Endodermal cell (in vitro differentiated cells): ENCODE data around the gene GLG1. TPM values are rescaled to one million over a fixed set of nuclear protein-coding genes. Genes with fewer than 3 reads are reported as not detected.

ENCODE experiments used
- DNase-seq: peaks from one replicate; pipeline ENCODE4 v3.0.0-alpha.2; 2017
- H3K27ac ChIP-seq: 2 replicates; pipeline ENCODE4 v1.5.1; 2013; ENCODE audit warnings: mild to moderate bottlenecking, low read depth, low read length, moderate library complexity
- H3K27me3 ChIP-seq: 2 replicates; pipeline ENCODE4 v1.6.1; 2013; ENCODE audit warnings: mild to moderate bottlenecking, low read length, moderate library complexity; ENCODE audit not compliant: insufficient read depth, control insufficient read depth, poor library complexity, severe bottlenecking
- H3K36me3 ChIP-seq: 2 replicates; pipeline ENCODE4 v1.7.0; 2013; ENCODE audit warnings: mild to moderate bottlenecking, low read length, moderate library complexity; ENCODE audit not compliant: control insufficient read depth, insufficient read depth
- H3K4me1 ChIP-seq: one replicate; pipeline ENCODE4 v1.7.0; 2013; ENCODE audit warnings: low read length; ENCODE audit not compliant: control insufficient read depth, insufficient read depth
- H3K4me3 ChIP-seq: 2 replicates; pipeline ENCODE4 v1.5.1; 2013; ENCODE audit warnings: mild to moderate bottlenecking, low read length, moderate library complexity
- H3K9ac ChIP-seq: 2 replicates; pipeline ENCODE4 v1.6.1; 2013; ENCODE audit warnings: mild to moderate bottlenecking, low read length, moderate library complexity; ENCODE audit not compliant: poor library complexity, severe bottlenecking; ENCODE audit errors: extremely low read depth
- H3K9me3 ChIP-seq: 2 replicates; pipeline ENCODE4 v1.6.1; 2013; ENCODE audit warnings: mild to moderate bottlenecking, low read length, moderate library complexity; ENCODE audit not compliant: control insufficient read depth
- H3K27ac Mint-ChIP-seq: 2 replicates; pipeline ENCODE4 v1.8.0; 2020; ENCODE audit warnings: mixed read lengths
- H3K27me3 Mint-ChIP-seq: 2 replicates; pipeline ENCODE4 v1.8.0; 2021; ENCODE audit warnings: mild to moderate bottlenecking, mixed read lengths; ENCODE audit not compliant: insufficient read depth
- H3K36me3 Mint-ChIP-seq: 2 replicates; pipeline ENCODE4 v1.8.0; 2020; ENCODE audit warnings: low read depth, mixed read lengths
- H3K4me1 Mint-ChIP-seq: 2 replicates; pipeline ENCODE4 v1.8.0; 2020; ENCODE audit warnings: mixed read lengths
- H3K4me3 Mint-ChIP-seq: 2 replicates; pipeline ENCODE4 v1.8.0; 2020; ENCODE audit warnings: mild to moderate bottlenecking, moderate library complexity, mixed read lengths
- H3K9me3 Mint-ChIP-seq: 2 replicates; pipeline ENCODE4 v1.8.0; 2020; ENCODE audit warnings: mild to moderate bottlenecking, mixed read lengths
- WGBS, 2 experiments: methylation state at CpG; one replicate each; pipeline versions ENCODE4 v1.1.5 to v1.1.7; 2013; ENCODE audit warnings: missing lambda C conversion rate in 2 of 2, mixed read lengths in 1 of 2; ENCODE audit not compliant: insufficient coverage in 1 of 2, insufficient read length in 1 of 2; 5-methylcytosine and 5-hydroxymethylcytosine counted together
- total RNA-seq, 2 donors: library from RNA; stranded (reverse); fragmentation: NEBNext Ultra II Directional in 1 of 2; extraction: Animal tissue kit (Norgen Biotek cat#: 25700) in 1 of 2; gene quantifications; 2 replicates in 1 of 2; 3 replicates in 1 of 2; pipeline ENCODE4 v1.2.1, GENCODE V29; 2021
- TF ChIP-seq, protein P1 (sequence below): fragments of 200-600 bp; sonication (generic); conservative IDR thresholded peaks from 2 replicates; pipeline ENCODE4 v1.5.0; 2021; ENCODE audit warnings: antibody characterized with exemption, mild to moderate bottlenecking

Gene GLG1
- total RNA-seq, 2 donors from 2014 or later = 120 to 136 TPM

DNA sequence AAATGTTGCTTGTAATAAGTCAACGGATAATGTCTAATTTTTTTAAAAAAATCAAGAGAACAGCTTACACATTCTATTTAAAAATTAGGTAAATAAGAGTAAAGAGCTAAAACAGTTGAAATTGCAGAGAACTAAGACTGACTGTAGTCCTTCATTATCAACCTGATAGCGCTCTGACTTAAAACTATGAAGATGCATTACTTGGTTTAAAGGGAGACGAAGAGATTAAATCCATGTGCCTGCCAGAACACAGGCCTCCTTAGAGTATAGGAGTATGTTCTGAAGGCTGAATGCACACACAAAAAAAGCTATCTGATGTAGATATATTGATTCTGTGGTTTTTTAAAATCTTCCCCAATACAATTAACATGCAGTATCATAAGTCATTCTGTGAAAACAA is 28.5 kb downstream of the GLG1 start:
- no peaks in the 10 kb centered on the region for H3K9me3 Mint-ChIP-seq
- Histone ChIP-seq H3K36me3 (no peaks in the 10 kb centered on the region), H3K9me3 (no peaks in the 10 kb centered on the region), H3K27me3 (no peaks in the 10 kb centered on the region), H3K27ac (no peak overlapping the region), H3K4me1 (no peaks in the 10 kb centered on the region), H3K4me3 (no peak overlapping the region), H3K9ac (no peak overlapping the region)
- TF ChIP-seq, protein P1, sequence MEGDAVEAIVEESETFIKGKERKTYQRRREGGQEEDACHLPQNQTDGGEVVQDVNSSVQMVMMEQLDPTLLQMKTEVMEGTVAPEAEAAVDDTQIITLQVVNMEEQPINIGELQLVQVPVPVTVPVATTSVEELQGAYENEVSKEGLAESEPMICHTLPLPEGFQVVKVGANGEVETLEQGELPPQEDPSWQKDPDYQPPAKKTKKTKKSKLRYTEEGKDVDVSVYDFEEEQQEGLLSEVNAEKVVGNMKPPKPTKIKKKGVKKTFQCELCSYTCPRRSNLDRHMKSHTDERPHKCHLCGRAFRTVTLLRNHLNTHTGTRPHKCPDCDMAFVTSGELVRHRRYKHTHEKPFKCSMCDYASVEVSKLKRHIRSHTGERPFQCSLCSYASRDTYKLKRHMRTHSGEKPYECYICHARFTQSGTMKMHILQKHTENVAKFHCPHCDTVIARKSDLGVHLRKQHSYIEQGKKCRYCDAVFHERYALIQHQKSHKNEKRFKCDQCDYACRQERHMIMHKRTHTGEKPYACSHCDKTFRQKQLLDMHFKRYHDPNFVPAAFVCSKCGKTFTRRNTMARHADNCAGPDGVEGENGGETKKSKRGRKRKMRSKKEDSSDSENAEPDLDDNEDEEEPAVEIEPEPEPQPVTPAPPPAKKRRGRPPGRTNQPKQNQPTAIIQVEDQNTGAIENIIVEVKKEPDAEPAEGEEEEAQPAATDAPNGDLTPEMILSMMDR = no peak
- no peak overlapping the region for H3K4me3 Mint-ChIP-seq
- no peak for DNase-seq
- 98 to 100% methylated on average over 1 to 2 of the region's 3 CpGs for WGBS, 2 experiments
- H3K27me3 Mint-ChIP-seq = no peaks in the 10 kb centered on the region
- H3K4me1 Mint-ChIP-seq = peaks cover 9% of the 10 kb centered on the region
- no peak overlapping the region for H3K27ac Mint-ChIP-seq
- H3K36me3 Mint-ChIP-seq = peaks cover under 1% of the 10 kb centered on the region

DNA sequence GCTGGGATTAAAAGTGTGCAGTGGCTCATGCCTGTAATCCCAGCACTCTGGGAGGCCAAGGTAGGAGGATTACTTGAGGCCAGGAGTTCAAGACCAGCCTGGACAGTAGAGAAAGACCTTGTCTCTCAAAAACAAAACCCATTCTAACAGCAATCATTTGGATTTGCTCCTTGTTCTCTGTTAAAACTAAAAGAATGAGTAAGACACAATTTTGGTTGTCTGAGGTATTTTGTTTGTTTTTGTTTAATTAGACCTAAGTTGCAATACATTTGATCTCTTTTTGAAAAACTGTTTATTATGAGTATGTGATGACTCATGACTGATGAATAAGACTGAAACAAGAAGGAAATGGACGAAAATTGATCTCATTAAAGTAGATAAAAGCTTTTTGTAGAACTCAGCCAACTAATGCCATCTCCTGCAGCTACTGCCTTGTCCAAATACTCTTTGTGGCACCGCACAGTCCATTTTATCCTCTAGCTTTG is 29.0 kb downstream of the GLG1 start:
- Histone ChIP-seq H3K27me3 (no peaks in the 10 kb centered on the region), H3K9ac (no peak overlapping the region), H3K4me1 (no peaks in the 10 kb centered on the region), H3K27ac (no peak overlapping the region), H3K9me3 (no peaks in the 10 kb centered on the region), H3K36me3 (no peaks in the 10 kb centered on the region), H3K4me3 (no peak overlapping the region)
- Mint-ChIP-seq H3K4me3 (no peak overlapping the region), H3K4me1 (peaks cover 9% of the 10 kb centered on the region), H3K27me3 (no peaks in the 10 kb centered on the region), H3K9me3 (no peaks in the 10 kb centered on the region), H3K36me3 (no peaks in the 10 kb centered on the region), H3K27ac (peak overlapping the region; percentile 44)
- TF ChIP-seq, protein P1 = no peak
- WGBS, 2 experiments = 86 to 95% methylated on average over 1 to 2 of the region's 2 CpGs
- no peak for DNase-seq

DNA sequence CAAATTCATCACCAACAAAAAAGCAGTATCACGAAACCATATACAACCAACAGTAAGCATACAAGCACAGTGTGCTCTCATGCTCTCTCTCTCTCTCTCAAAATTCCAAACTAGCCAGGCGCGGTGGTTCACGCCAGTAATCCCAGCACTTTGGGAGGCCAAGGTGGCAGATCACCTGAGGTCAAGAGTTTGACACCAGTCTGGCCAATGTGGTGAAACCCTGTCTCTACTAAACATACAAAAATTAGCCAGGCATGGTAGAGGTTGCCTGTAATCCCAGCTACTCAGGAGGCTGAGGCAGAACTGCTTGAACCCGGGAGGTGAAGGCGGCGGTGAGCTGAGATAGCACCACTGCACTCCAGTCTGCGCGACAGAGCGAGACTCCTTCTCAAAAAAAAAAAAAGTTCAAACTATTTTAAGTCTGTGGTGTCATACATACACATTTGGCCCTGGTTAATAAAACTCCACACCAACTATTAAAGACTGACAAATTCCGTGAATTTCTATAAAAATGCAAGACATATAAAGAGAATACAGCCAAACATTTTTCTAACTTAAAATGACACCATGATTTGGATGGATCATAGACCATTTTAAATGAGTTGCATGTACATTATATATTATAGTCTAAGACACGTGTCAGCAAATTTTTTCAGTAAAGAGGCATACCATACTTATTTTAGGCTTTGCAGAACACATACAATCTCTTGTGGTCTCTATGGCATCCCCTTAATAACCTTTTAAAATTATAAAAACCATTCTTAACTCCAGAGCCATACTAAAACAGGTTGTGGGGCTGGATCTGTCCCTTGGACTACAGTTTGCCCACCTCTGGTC is 30.9 kb downstream of the GLG1 start:
- Histone ChIP-seq H3K27ac (no peak overlapping the region), H3K9ac (no peak overlapping the region), H3K36me3 (no peaks in the 10 kb centered on the region), H3K27me3 (no peaks in the 10 kb centered on the region), H3K4me3 (no peak overlapping the region), H3K9me3 (no peaks in the 10 kb centered on the region), H3K4me1 (no peaks in the 10 kb centered on the region)
- peak overlapping the region; percentile 30 for H3K27ac Mint-ChIP-seq
- H3K27me3 Mint-ChIP-seq = no peaks in the 10 kb centered on the region
- WGBS, 2 experiments = 95 to 98% methylated on average over 9 to 12 of the region's 12 CpGs
- H3K36me3 Mint-ChIP-seq = no peaks in the 10 kb centered on the region
- TF ChIP-seq, protein P1 = no peak
- no peak for DNase-seq
- H3K9me3 Mint-ChIP-seq = no peaks in the 10 kb centered on the region
- H3K4me3 Mint-ChIP-seq = no peak overlapping the region
- H3K4me1 Mint-ChIP-seq = peaks cover 16% of the 10 kb centered on the region
